Measurements from ENCODE around the gene MTUS2.

DNA sequence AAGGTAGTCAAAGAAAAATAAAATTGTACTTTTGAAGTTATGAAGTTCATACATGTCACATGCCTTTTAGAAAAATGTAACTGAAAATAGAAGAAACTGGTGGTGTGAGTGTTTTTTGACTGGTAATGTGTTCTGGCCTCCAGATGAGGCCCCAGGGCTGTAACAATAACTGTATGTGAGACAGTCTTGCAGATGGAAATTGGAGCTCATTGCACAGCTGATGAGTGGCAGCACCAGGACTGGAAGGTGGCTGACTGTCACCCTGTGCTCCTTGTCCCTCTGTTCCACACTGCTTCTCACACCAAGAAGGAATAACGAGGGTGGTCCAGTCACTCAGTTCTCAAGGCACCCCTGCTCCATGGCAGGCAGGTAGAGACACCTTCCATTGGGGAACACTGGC lies 559.7 kb downstream of the MTUS2 start:
- TF ChIP-seq CTCF (IDR thresholded peaks at IDR 0.05) (no peak), ZFX (IDR thresholded peaks at IDR 0.05; ENCODE audit: borderline replicate concordance) (no peak)

Measured in 22Rv1 (cell line).